Gastrocnemius medialis (tissue), 4 donors: ENCODE data around the gene PAQR5. TPM values are rescaled to one million over a fixed set of nuclear protein-coding genes. Genes with fewer than 3 reads are reported as not detected.

Source experiments
- ATAC-seq, 2 donors: fragments of 150-250 bp; one replicate each; pipeline ENCODE4 v1.9.1; 2016
- DNase-seq, 2 donors: peaks; one replicate each; pipeline ENCODE4 v3.0.0-alpha.2; 2019
- H3K27ac ChIP-seq, 4 donors: fragments of 200-600 bp; sonication (generic); 1 replicate in 1 of 4; 2 replicates in 3 of 4; pipeline ENCODE4 v1.5.1; 2016 to 2018; ENCODE audit warnings: mild to moderate bottlenecking in 2 of 4, moderate library complexity in 1 of 4
- H3K27me3 ChIP-seq, 3 donors: fragments of 200-600 bp; sonication (generic) in 2 of 3; 1 replicate in 1 of 3; 2 replicates in 2 of 3; pipeline versions ENCODE4 v1.5.1 to v1.6.0; 2016 to 2019; ENCODE audit warnings: mild to moderate bottlenecking in 1 of 3, moderate library complexity in 1 of 3
- H3K36me3 ChIP-seq, 2 donors: fragments of 200-600 bp; sonication (generic) in 1 of 2; one replicate each; pipeline ENCODE4 v1.5.1; 2017 to 2018
- H3K4me1 ChIP-seq, 2 donors: fragments of 200-600 bp; sonication (generic) in 1 of 2; one replicate each; pipeline ENCODE4 v1.5.1; 2016 to 2017; ENCODE audit warnings: mild to moderate bottlenecking in 2 of 2
- H3K4me3 ChIP-seq, 4 donors: fragments of 200-600 bp; sonication (generic) in 3 of 4; 1 replicate in 1 of 4; 2 replicates in 3 of 4; pipeline ENCODE4 v1.5.1; 2016 to 2019; ENCODE audit warnings: mild to moderate bottlenecking in 2 of 4
- H3K9me3 ChIP-seq, 3 donors: fragments of 200-600 bp; sonication (generic) in 2 of 3; 1 replicate in 1 of 3; 2 replicates in 2 of 3; pipeline ENCODE4 v1.5.1; 2016 to 2019
- POLR2A ChIP-seq, 2 donors: fragments of 450-650 bp; IDR thresholded peaks; one replicate each; pipeline ENCODE4 v1.6.1; 2017; ENCODE audit warnings: antibody characterized with exemption in 2 of 2, mild to moderate bottlenecking in 2 of 2, moderate library complexity in 2 of 2
- in situ Hi-C, 4 donors: fragments of 200-750 bp; cut with MboI; loops; one replicate each; pipeline versions ENCODE4 v1.15.0 to v1.8.0; 2017; ENCODE audit warnings: low sequenced_read_pairs in 4 of 4
- intact Hi-C: fragments of 100-400 bp; cut with DNase I; formaldehyde crosslinking; loops from one replicate; pipeline ENCODE4 v1.15.1; 2023; ENCODE audit warnings: low total_unique reads
- total RNA-seq, 4 donors: library from RNA; depleted of rRNA; stranded (reverse); fragments of >200 nt; gene quantifications; one replicate each; pipeline versions ENCODE4 v1.1.0 to v1.2.3, GENCODE V29; 2016
- TF ChIP-seq, protein P1 (sequence below), 5 experiments: fragments of 450-650 bp in 3 of 5; fragments of 200-600 bp in 2 of 5; sonication (generic) in 2 of 5; IDR thresholded peaks in 4 of 5; conservative IDR thresholded peaks in 1 of 5; 1 replicate in 4 of 5; 2 replicates in 1 of 5; pipeline ENCODE4 v1.5.1; 2016 to 2019; ENCODE audit warnings: antibody characterized with exemption in 5 of 5, mild to moderate bottlenecking in 3 of 5, moderate library complexity in 3 of 5

Gene PAQR5
- total RNA-seq, 4 donors from 2014 or later = 0.07 to 0.10 (median 0.10) TPM; not detected in 1

DNA sequence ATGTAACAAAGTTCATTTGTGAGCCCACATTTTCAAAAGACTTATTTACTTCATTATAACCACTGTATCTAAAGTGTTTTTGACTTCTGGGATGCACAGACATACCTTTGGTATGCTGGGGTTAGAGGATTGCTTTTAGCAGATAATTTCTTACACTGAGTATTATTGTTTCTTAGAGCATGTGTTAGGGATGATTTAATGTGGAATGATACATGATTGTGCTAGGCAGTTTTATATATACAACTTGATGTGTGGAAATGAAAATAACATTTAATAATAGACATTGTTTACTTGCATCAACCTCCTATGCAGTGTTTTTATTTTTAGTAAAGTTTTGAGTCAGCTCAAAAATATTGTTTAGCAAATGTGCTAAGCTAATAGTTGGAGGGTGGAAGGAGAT, 118.9 kb downstream of the PAQR5 start:
- intact Hi-C loops = no loop called here

DNA sequence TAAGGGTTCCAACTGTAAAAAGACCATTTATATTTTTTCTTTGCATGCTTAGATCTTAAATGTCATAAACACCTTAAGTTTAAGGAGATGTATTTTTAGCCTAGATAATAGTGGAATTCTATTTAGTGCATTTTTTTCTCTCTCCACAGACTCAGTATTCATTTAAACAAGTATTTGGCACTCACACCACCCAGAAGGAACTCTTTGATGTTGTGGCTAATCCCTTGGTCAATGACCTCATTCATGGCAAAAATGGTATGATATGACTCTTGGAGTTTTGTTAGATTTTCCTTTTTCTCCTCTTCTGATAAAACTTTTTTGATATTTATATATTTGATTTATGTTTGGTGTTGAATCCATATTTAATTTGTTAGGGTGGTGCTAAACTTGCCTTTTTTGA, 122.8 kb downstream of the PAQR5 start:
- Histone ChIP-seq H3K27me3 (no peaks in the 10 kb centered on the region), H3K9me3 (no peaks in the 10 kb centered on the region), H3K27ac (no peak overlapping the region), H3K4me1 (no peaks in the 10 kb centered on the region), H3K36me3 (no peaks in the 10 kb centered on the region), H3K4me3 (no peak overlapping the region)
- no peak for ATAC-seq
- TF ChIP-seq, protein P1, sequence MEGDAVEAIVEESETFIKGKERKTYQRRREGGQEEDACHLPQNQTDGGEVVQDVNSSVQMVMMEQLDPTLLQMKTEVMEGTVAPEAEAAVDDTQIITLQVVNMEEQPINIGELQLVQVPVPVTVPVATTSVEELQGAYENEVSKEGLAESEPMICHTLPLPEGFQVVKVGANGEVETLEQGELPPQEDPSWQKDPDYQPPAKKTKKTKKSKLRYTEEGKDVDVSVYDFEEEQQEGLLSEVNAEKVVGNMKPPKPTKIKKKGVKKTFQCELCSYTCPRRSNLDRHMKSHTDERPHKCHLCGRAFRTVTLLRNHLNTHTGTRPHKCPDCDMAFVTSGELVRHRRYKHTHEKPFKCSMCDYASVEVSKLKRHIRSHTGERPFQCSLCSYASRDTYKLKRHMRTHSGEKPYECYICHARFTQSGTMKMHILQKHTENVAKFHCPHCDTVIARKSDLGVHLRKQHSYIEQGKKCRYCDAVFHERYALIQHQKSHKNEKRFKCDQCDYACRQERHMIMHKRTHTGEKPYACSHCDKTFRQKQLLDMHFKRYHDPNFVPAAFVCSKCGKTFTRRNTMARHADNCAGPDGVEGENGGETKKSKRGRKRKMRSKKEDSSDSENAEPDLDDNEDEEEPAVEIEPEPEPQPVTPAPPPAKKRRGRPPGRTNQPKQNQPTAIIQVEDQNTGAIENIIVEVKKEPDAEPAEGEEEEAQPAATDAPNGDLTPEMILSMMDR (IDR thresholded peaks at IDR 0.05 in 4 of 5, conservative IDR thresholded peaks at IDR 0.05 in 1 of 5) = no peak
- TF ChIP-seq POLR2A (IDR thresholded peaks at IDR 0.05) = no peak
- in situ Hi-C loops (no loop called here), intact Hi-C loops (no loop called here)
- DNase-seq = no peak

More for the DNA sequence above, 118.9 kb downstream of the PAQR5 start:
- no peak overlapping the region for H3K27ac ChIP-seq
- peaks cover 9 to 10% of the 10 kb centered on the region in 2 donors for H3K4me1 ChIP-seq
- no peak overlapping the region for H3K4me3 ChIP-seq
- ATAC-seq = no peak
- H3K27me3 ChIP-seq = peaks cover 0 to 8% (median 2%) of the 10 kb centered on the region in 3 donors
- H3K9me3 ChIP-seq = no peaks in the 10 kb centered on the region
- in situ Hi-C loops = no loop called here
- TF ChIP-seq POLR2A (IDR thresholded peaks at IDR 0.05) = no peak
- TF ChIP-seq, protein P1 (IDR thresholded peaks at IDR 0.05 in 4 of 5, conservative IDR thresholded peaks at IDR 0.05 in 1 of 5) = no peak
- DNase-seq = no peak
- no peaks in the 10 kb centered on the region for H3K36me3 ChIP-seq

DNA sequence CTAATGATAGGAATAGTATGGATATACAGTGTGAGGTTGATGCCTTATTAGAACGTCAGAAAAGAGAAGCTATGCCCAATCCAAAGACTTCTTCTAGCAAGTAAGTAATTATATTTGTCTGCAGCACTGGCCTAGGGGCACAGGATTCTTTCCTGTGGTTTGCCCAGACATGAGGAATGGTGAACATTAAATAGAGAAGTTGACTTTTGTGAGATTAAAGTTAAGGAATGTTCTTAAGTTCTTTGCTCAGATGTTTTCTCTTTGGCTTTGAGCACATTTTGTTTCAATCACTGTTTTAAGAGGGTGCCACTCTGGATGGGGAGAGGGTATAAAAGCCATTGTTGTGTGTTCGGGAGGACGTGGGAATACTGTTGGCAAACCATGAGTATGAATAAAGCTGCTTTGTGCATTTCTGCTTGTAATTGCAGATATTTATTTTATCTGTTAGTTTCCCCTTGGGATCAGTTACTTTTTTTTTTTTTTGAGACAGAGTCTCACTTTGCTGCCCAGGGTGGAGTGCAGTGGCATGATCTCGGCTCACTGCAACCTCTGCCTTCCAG, 123.7 kb downstream of the PAQR5 start:
- ATAC-seq = no peak
- TF ChIP-seq POLR2A (IDR thresholded peaks at IDR 0.05) = no peak
- TF ChIP-seq, protein P1 (IDR thresholded peaks at IDR 0.05 in 4 of 5, conservative IDR thresholded peaks at IDR 0.05 in 1 of 5) = no peak

DNA sequence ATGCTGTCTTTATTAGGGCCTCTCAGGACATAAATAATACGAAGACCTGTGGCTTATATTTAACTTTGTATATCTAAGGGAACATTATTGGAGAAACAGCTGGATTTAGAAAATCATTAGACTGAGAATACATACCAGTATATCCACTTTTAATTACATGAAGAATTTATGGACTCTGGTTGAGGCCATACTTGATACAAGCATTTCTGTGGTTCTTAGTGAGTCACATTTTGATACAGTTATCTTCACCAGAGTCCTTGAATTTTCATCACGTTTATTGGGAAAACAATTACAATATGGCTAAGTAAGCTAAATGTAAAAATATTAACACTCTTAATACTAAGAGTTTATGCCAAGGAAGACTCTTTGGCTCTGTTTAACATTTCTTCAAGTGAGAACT, 125.3 kb downstream of the PAQR5 start:
- intact Hi-C loops (no loop called here), in situ Hi-C loops (no loop called here)
- no peak for TF ChIP-seq POLR2A (IDR thresholded peaks at IDR 0.05)
- TF ChIP-seq, protein P1 (IDR thresholded peaks at IDR 0.05 in 4 of 5, conservative IDR thresholded peaks at IDR 0.05 in 1 of 5) = no peak
- H3K4me1 ChIP-seq = no peaks in the 10 kb centered on the region
- no peak overlapping the region for H3K27ac ChIP-seq
- no peaks in the 10 kb centered on the region for H3K9me3 ChIP-seq
- no peak overlapping the region for H3K4me3 ChIP-seq
- H3K36me3 ChIP-seq = no peaks in the 10 kb centered on the region
- no peak for DNase-seq
- H3K27me3 ChIP-seq = no peaks in the 10 kb centered on the region
- no peak for ATAC-seq

More for the DNA sequence above, 123.7 kb downstream of the PAQR5 start:
- Histone ChIP-seq H3K4me3 (no peak overlapping the region), H3K36me3 (no peaks in the 10 kb centered on the region), H3K4me1 (no peaks in the 10 kb centered on the region), H3K27me3 (no peaks in the 10 kb centered on the region), H3K9me3 (no peaks in the 10 kb centered on the region), H3K27ac (no peak overlapping the region)
- in situ Hi-C loops (no loop called here), intact Hi-C loops (no loop called here)
- DNase-seq = no peak
